PC-9 (cell line): ENCODE data around the gene STOML1. TPM values are rescaled to one million over a fixed set of nuclear protein-coding genes. Genes with fewer than 3 reads are reported as not detected.

Experiments used
- BruUV-seq: library from RNA; stranded (reverse); fragments of 400-500 nt; replicated peaks from 2 replicates; lab custom pipeline; 2021; lab: Mats Ljungman, UMichigan
- CTCF ChIA-PET: fragments of 300-600 bp; sonication (Branson Sonifier 250); formaldehyde crosslinking; loops from one replicate; lab custom pipeline; 2022; ENCODE audit warnings: antibody characterized with exemption; lab: Charles Lee
- POLR2A ChIA-PET: fragments of 300-600 bp; sonication (Branson Sonifier 250); formaldehyde crosslinking; loops from one replicate; lab custom pipeline; 2022; ENCODE audit warnings: antibody characterized with exemption; ENCODE audit not compliant: unreplicated experiment; lab: Charles Lee
- DNase-seq, 2 experiments: peaks; one replicate each; pipeline versions ENCODE4 v3.0.0 to v3.0.0-alpha.2; 2015 to 2022; ENCODE audit warnings: mixed read lengths in 1 of 2
- H2AFZ ChIP-seq: fragments of 200-600 bp; sonication (generic); 2 replicates; pipeline ENCODE4 v1.8.1; 2017; ENCODE audit warnings: antibody characterized with exemption
- H3F3A ChIP-seq: fragments of 200-600 bp; sonication (generic); 2 replicates; pipeline ENCODE4 v1.8.1; 2017; ENCODE audit warnings: antibody characterized with exemption, mild to moderate bottlenecking, low read depth; ENCODE audit not compliant: insufficient read depth
- H3K27ac ChIP-seq: fragments of 200-600 bp; sonication (generic); 2 replicates; pipeline ENCODE4 v1.6.1; 2016; ENCODE audit warnings: mixed run types
- H3K27me3 ChIP-seq: fragments of 200-600 bp; sonication (generic); 2 replicates; pipeline ENCODE4 v1.6.1; 2016; ENCODE audit warnings: low read depth, mixed run types; ENCODE audit not compliant: insufficient read depth
- H3K36me3 ChIP-seq: fragments of 200-600 bp; sonication (generic); 2 replicates; pipeline ENCODE4 v1.6.1; 2016; ENCODE audit warnings: low read depth, mixed run types
- H3K4me1 ChIP-seq: fragments of 200-600 bp; sonication (generic); replicated peaks from 2 replicates; pipeline ENCODE4 v1.6.1; 2016; ENCODE audit warnings: mixed run types; ENCODE audit not compliant: insufficient read depth
- H3K4me2 ChIP-seq: fragments of 200-600 bp; sonication (generic); 2 replicates; pipeline ENCODE4 v1.6.1; 2017; ENCODE audit warnings: mixed run types
- H3K4me3 ChIP-seq: fragments of 200-600 bp; sonication (generic); 2 replicates; pipeline ENCODE4 v1.6.1; 2016; ENCODE audit warnings: mixed run types
- H3K79me2 ChIP-seq: fragments of 200-600 bp; sonication (generic); 2 replicates; pipeline ENCODE4 v1.6.1; 2017; ENCODE audit warnings: low read depth, mixed run types
- H3K9me2 ChIP-seq: fragments of 200-600 bp; sonication (generic); 2 replicates; pipeline ENCODE4 v1.8.1; 2017; ENCODE audit warnings: mild to moderate bottlenecking; ENCODE audit not compliant: insufficient read depth
- H3K9me3 ChIP-seq: fragments of 200-600 bp; sonication (generic); 2 replicates; pipeline ENCODE4 v1.8.1; 2016; ENCODE audit warnings: low read depth; ENCODE audit not compliant: insufficient read depth
- H4K20me1 ChIP-seq: fragments of 200-600 bp; sonication (generic); 2 replicates; pipeline ENCODE4 v1.8.1; 2017; ENCODE audit not compliant: insufficient read depth
- CTCF ChIP-seq: fragments of 200-600 bp; sonication (generic); conservative IDR thresholded peaks from 2 replicates; pipeline ENCODE4 v1.6.1; 2017; ENCODE audit warnings: mixed run types, antibody characterized with exemption, mild to moderate bottlenecking, moderate library complexity
- EZH2 ChIP-seq: fragments of 200-600 bp; sonication (generic); IDR thresholded peaks from 2 replicates; pipeline ENCODE4 v1.8.0; 2017; ENCODE audit warnings: antibody characterized with exemption, low read depth
- intact Hi-C: fragments of 100-400 bp; cut with micrococcal nuclease; formaldehyde crosslinking; loops from one replicate; pipeline ENCODE4 v1.10.0; 2022; ENCODE audit not compliant: unreplicated experiment
- total RNA-seq: library from RNA; stranded (reverse); gene quantifications from 2 replicates; pipeline ENCODE4 v1.2.3, GENCODE V29; 2021

Gene STOML1
- total RNA-seq, 1 experiment from 2014 or later = 6.1 TPM

GRCh38 chr15:73988445-73988969 is 3.6 kb downstream of the STOML1 start:
- intact Hi-C loops = loop anchor here (10.0 kb wide), 1 partner anchor 216 kb away; the partner anchor contains the start of gene STRA6
- Histone ChIP-seq H2AFZ (no peak overlapping the region), H3K36me3 (no peaks in the 10 kb centered on the region), H3K4me2 (peak overlapping the region; percentile 59), H3K79me2 (no peaks in the 10 kb centered on the region; the same call in 1 of the 2 replicates), H3K9me2 (no peaks in the 10 kb centered on the region; the same call in 1 of the 2 replicates), H4K20me1 (no peaks in the 10 kb centered on the region), H3K9me3 (no peaks in the 10 kb centered on the region), H3K27ac (peak overlapping the region; percentile 79), H3K27me3 (no peaks in the 10 kb centered on the region), H3F3A (peaks cover 26% of the 10 kb centered on the region), H3K4me1 (peaks cover 52% of the 10 kb centered on the region), H3K4me3 (no peak overlapping the region)
- TSS peak; percentile 65 for BruUV-seq
- no peak for DNase-seq
- ChIA-PET POLR2A (no interaction called here), CTCF (no interaction called here)
- TF ChIP-seq EZH2 (no peak), CTCF (no peak)

GRCh38 chr15:73987681-73988444 is 4.2 kb downstream of the STOML1 start:
- no peaks in the 10 kb centered on the region for H3K27me3 ChIP-seq
- TSS peak; percentile 19 for BruUV-seq
- no peaks in the 10 kb centered on the region; the same call in 1 of the 2 replicates for H3K9me2 ChIP-seq
- CTCF ChIA-PET = no interaction called here
- POLR2A ChIA-PET = no interaction called here
- no peak overlapping the region for H2AFZ ChIP-seq
- no peaks in the 10 kb centered on the region for H3K36me3 ChIP-seq
- TF ChIP-seq CTCF (no peak), EZH2 (no peak)
- intact Hi-C loops = loop anchor here (10.0 kb wide), 1 partner anchor 217 kb away; the partner anchor contains the start of gene STRA6
- H3K4me3 ChIP-seq = no peak overlapping the region
- no peaks in the 10 kb centered on the region for H3K9me3 ChIP-seq
- H3K4me1 ChIP-seq = peaks cover 59% of the 10 kb centered on the region
- H3F3A ChIP-seq = peaks cover 28% of the 10 kb centered on the region
- H3K27ac ChIP-seq = peak overlapping the region; percentile 79
- peak overlapping the region; percentile 59 for H3K4me2 ChIP-seq
- DNase-seq = peak; percentile 67 to 73
- H4K20me1 ChIP-seq = no peaks in the 10 kb centered on the region
- H3K79me2 ChIP-seq = no peaks in the 10 kb centered on the region; the same call in 1 of the 2 replicates

- Histone ChIP-seq H3K79me2 (no peaks in the 10 kb centered on the region; the same call in 1 of the 2 replicates), H3K9me2 (no peaks in the 10 kb centered on the region; the same call in 1 of the 2 replicates), H3K27ac (peak overlapping the region; percentile 79), H3K9me3 (no peaks in the 10 kb centered on the region), H2AFZ (no peak overlapping the region), H4K20me1 (no peaks in the 10 kb centered on the region), H3K4me1 (peaks cover 59% of the 10 kb centered on the region), H3F3A (peaks cover 28% of the 10 kb centered on the region), H3K27me3 (no peaks in the 10 kb centered on the region), H3K4me2 (peak overlapping the region; percentile 59), H3K4me3 (no peak overlapping the region), H3K36me3 (no peaks in the 10 kb centered on the region)
- no peak for TF ChIP-seq CTCF
- TF ChIP-seq EZH2 = no peak
- POLR2A ChIA-PET = no interaction called here
- intact Hi-C loops = loop anchor here (10.0 kb wide), 1 partner anchor 218 kb away; the partner anchor contains the start of gene STRA6
- CTCF ChIA-PET = no interaction called here
- no peak for DNase-seq
- no TSS peak for BruUV-seq
These were observed 4.8 kb downstream of the STOML1 start for GRCh38 chr15:73987250-73987649.
